Activated CD8-positive, alpha-beta T cell treated with anti-CD3 and anti-CD28 coated beads for 36 hours (primary cell): ENCODE data around the gene QSOX1. TPM values are rescaled to one million over a fixed set of nuclear protein-coding genes. Genes with fewer than 3 reads are reported as not detected.

ENCODE experiments used
- ATAC-seq: fragments of 200-7000 bp; cut with Tn5 transposase; one replicate; pipeline ENCODE4 v1.10.0; 2021; ENCODE audit warnings: mild to moderate bottlenecking, moderate library complexity
- CTCF ChIA-PET: fragments of 350-600 bp; sonication (Branson Sonifier 250); formaldehyde crosslinking; loops from one replicate; lab custom pipeline; 2021; ENCODE audit warnings: antibody characterized with exemption; lab: Charles Lee
- POLR2A ChIA-PET: fragments of 350-600 bp; sonication (Branson Sonifier 250); formaldehyde crosslinking; loops from one replicate; lab custom pipeline; 2021; ENCODE audit warnings: antibody characterized with exemption; lab: Charles Lee
- DNase-seq: peaks from one replicate; pipeline ENCODE4 v3.0.0-alpha.2; 2020
- H3K27ac Mint-ChIP-seq: one replicate; pipeline ENCODE4 v1.8.0; 2021; ENCODE audit warnings: mild to moderate bottlenecking, mixed read lengths
- H3K27me3 Mint-ChIP-seq: one replicate; pipeline ENCODE4 v1.8.0; 2021; ENCODE audit warnings: mixed read lengths
- H3K36me3 Mint-ChIP-seq: one replicate; pipeline ENCODE4 v1.8.0; 2021; ENCODE audit warnings: low read depth, mixed read lengths
- H3K4me1 Mint-ChIP-seq: one replicate; pipeline ENCODE4 v1.8.0; 2021; ENCODE audit warnings: low read depth, mixed read lengths
- H3K4me3 Mint-ChIP-seq: one replicate; pipeline ENCODE4 v1.8.0; 2021; ENCODE audit warnings: mild to moderate bottlenecking, moderate library complexity, mixed read lengths
- H3K9me3 Mint-ChIP-seq: one replicate; pipeline ENCODE4 v1.8.0; 2021; ENCODE audit warnings: mixed read lengths
- CTCF ChIP-seq: fragments of 200-600 bp; IDR thresholded peaks from one replicate; pipeline ENCODE4 v1.8.0; 2022; ENCODE audit warnings: antibody characterized with exemption, mild to moderate bottlenecking
- intact Hi-C: fragments of 100-400 bp; cut with micrococcal nuclease; formaldehyde crosslinking; loops from one replicate; pipeline ENCODE4 v1.10.0; 2022
- total RNA-seq, 2 experiments: library from RNA; stranded (reverse); gene quantifications; one replicate each; pipeline ENCODE4 v1.2.3, GENCODE V29; 2021

The QSOX1 gene
- total RNA-seq, 2 experiments from 2014 or later, result 32.2 to 33.9 TPM

- Mint-ChIP-seq H3K4me3 (no peak overlapping the region), H3K27ac (no peak overlapping the region), H3K36me3 (no peaks in the 10 kb centered on the region), H3K4me1 (peaks cover under 1% of the 10 kb centered on the region), H3K9me3 (peaks cover 2% of the 10 kb centered on the region), H3K27me3 (peaks cover 15% of the 10 kb centered on the region)
- DNase-seq (no peak), ATAC-seq (no peak)
- intact Hi-C loops, result no loop called here
- CTCF ChIA-PET, result no interaction called here
- TF ChIP-seq CTCF, result no peak
- POLR2A ChIA-PET, result no interaction called here
Measured at GRCh38 chr1:180136968-180137356, 17.7 kb upstream of the QSOX1 start.

DNA sequence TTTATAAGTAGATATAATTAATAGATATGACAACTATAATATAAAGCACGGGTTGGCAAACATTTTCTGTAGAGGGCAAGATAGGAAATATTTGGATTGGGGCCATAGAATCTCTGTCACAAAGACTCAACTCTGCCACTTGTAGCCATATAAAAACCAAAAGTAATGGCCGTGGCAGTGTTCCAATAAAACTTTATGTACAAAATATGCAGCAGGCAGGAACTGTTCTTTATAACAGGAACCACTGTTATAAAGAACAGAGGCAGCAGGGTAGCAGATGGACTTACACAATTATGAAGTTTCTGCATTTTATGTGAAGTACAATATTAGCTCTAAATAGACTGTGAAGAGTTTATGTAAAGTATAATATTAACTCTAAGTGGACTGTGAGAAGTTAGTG, 16.9 kb upstream of the QSOX1 start:
- no peak overlapping the region for H3K27ac Mint-ChIP-seq
- no peak overlapping the region for H3K4me3 Mint-ChIP-seq
- CTCF ChIA-PET, result interaction anchor here (0.9 kb wide), 1 partner anchor 42 kb away, joined by 4 read pairs; no protein-coding TSS in a partner anchor
- peaks cover 13% of the 10 kb centered on the region for H3K27me3 Mint-ChIP-seq
- H3K4me1 Mint-ChIP-seq, result no peaks in the 10 kb centered on the region
- TF ChIP-seq CTCF, result no peak
- ATAC-seq, result no peak
- intact Hi-C loops, result no loop called here
- no peaks in the 10 kb centered on the region for H3K36me3 Mint-ChIP-seq
- POLR2A ChIA-PET, result no interaction called here
- no peak for DNase-seq
- H3K9me3 Mint-ChIP-seq, result peaks cover 2% of the 10 kb centered on the region

DNA sequence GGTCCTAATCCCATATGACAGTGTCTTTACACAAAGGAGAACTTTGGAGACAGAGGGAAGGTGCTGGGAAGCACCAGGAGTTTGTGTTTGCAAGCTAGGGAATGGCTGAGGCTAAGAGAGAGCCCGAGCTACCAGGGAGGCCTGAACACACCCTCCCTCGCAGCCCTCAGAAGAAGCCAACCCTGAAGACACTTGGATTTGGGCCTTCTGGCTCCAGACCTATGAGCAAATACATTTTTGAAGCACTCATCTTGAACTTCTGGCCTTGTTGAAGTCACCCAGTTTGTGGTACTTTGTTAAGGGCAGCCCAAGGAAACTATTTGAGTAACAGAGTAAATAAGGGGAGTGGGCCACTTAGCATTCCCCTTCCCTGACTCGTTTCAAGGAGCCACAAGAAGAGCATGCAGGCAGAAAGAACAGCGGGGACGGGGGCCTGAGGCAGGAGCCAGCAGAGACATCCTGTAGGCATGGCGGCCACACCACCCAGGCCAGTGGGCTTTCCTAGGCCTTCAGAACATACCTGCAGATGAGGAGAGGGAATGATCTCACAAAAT, 13.2 kb upstream of the QSOX1 start:
- ATAC-seq, result no peak
- intact Hi-C loops, result no loop called here
- H3K4me3 Mint-ChIP-seq, result no peak overlapping the region
- H3K9me3 Mint-ChIP-seq, result peaks cover 2% of the 10 kb centered on the region
- H3K36me3 Mint-ChIP-seq, result no peaks in the 10 kb centered on the region
- DNase-seq, result no peak
- POLR2A ChIA-PET, result no interaction called here
- CTCF ChIA-PET, result no interaction called here
- peaks cover 3% of the 10 kb centered on the region for H3K27me3 Mint-ChIP-seq
- H3K4me1 Mint-ChIP-seq, result no peaks in the 10 kb centered on the region
- H3K27ac Mint-ChIP-seq, result no peak overlapping the region
- TF ChIP-seq CTCF, result no peak

- ChIA-PET CTCF (interaction anchor here (1.0 to 1.8 kb wide), 2 partner anchors 26 to 58 kb away, joined by 3 to 5 read pairs; no protein-coding TSS in a partner anchor), POLR2A (no interaction called here)
- H3K27ac Mint-ChIP-seq, result no peak overlapping the region
- H3K36me3 Mint-ChIP-seq, result no peaks in the 10 kb centered on the region
- DNase-seq (no peak), ATAC-seq (no peak)
- no peak for TF ChIP-seq CTCF
- no peaks in the 10 kb centered on the region for H3K9me3 Mint-ChIP-seq
- H3K27me3 Mint-ChIP-seq, result no peaks in the 10 kb centered on the region
- intact Hi-C loops, result no loop called here
- H3K4me1 Mint-ChIP-seq, result no peaks in the 10 kb centered on the region
- no peak overlapping the region for H3K4me3 Mint-ChIP-seq
Measured at GRCh38 chr1:180143359-180143758, 11.3 kb upstream of the QSOX1 start.

- ChIA-PET POLR2A (no interaction called here), CTCF (interaction anchor here (1.1 to 1.3 kb wide), 4 partner anchors 24 to 43 kb away, joined by 3 to 4 read pairs (median 3); no protein-coding TSS in a partner anchor)
- DNase-seq (no peak), ATAC-seq (no peak)
- intact Hi-C loops, result no loop called here
- Mint-ChIP-seq H3K27me3 (no peaks in the 10 kb centered on the region), H3K4me3 (no peak overlapping the region), H3K27ac (no peak overlapping the region), H3K9me3 (no peaks in the 10 kb centered on the region), H3K4me1 (no peaks in the 10 kb centered on the region), H3K36me3 (no peaks in the 10 kb centered on the region)
- no peak for TF ChIP-seq CTCF
Measured at GRCh38 chr1:180144659-180145357, 9.9 kb upstream of the QSOX1 start.
